Femur (tissue), 1 donor: ENCODE results near the gene ADAMTS9.

Experiments used
- DNase-seq: peaks from one replicate; pipeline ENCODE4 v3.0.0-alpha.2; 2017

Gene ADAMTS9

DNA sequence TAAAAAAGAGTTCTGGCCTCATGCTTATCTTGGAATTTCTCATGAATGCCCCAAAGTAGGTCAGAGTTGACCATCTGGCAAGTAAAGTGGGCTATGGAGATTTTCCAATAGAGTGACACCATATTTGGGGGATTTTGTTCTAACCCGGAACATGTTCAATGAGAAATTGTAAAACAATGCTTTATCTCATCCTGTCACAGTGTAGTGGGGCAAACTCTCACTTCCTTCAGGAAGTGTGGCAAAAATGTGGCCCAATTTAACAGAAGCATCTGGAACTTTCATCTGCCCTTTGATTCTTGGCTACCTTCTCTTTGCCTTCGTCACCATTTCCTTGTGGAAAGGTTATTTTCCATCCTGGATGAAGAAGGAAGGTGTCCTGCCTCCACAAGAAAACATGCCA lies 70.8 kb downstream of the ADAMTS9 start:
- DNase-seq: no peak

- DNase-seq: no peak
Observed at GRCh38 chr3:64612916-64613526, 74.8 kb downstream of the ADAMTS9 start.

DNA sequence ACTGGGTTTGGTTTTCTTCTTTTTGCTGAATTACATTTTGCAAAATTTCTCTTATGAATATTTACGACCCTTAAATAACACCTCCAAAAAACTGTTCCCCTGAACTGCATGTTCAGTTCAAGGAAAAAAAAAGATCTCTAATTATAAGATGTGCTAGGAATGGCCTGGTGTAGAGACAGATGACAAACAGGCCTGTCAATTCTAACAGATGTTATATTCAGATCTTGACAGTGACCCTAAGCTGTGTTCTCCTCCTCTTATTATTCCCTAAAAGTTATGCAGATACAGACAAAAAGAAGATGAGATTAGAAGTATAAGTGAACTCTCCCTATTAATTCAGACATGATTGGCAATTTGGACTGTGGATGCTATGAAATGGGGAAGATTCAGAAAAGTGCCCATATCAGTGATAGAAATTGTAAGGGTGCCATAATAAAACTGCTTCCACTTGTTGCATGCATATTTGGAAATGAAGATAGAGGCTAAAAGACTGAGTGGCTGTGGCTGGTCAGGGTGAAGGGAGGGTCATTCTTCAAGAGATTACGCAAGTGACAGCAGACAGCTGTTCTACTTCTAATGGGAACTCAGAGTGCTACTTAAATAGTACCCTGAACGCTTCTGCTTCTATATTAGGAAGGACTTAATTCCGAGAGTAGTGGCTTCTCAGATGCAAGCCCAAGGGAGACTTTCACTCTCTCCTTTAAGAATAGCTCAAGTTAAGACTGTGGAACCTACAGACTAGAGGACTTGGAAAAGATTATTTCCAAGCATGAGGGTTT lies 75.5 kb downstream of the ADAMTS9 start:
- no peak for DNase-seq

GRCh38 chr3:64608741-64609140 lies 79.1 kb downstream of the ADAMTS9 start:
- no peak for DNase-seq

DNA sequence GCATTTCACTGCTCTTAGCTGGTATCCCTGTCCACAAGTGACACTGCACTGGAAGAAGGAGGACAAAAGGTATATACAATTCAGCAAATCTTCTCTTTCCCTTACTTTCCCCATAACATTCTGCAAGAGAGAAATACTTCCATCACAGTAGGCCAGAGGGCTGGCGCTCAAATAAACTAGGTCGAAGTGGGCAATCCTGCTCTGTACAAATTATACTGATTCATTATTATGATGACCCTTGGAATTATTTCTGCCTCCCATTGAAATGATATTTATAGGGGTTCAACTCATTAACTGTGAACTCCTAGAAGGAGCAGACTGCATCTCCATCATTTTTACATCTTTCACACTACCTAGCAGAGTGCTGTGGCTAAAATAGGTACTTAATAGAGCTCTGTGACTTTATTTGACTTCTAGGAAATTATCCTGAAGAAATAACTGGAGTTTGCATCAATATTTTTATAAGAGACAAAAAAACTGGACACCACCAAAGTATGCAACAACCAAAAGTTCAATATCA lies 80.7 kb downstream of the ADAMTS9 start:
- DNase-seq: no peak

DNA sequence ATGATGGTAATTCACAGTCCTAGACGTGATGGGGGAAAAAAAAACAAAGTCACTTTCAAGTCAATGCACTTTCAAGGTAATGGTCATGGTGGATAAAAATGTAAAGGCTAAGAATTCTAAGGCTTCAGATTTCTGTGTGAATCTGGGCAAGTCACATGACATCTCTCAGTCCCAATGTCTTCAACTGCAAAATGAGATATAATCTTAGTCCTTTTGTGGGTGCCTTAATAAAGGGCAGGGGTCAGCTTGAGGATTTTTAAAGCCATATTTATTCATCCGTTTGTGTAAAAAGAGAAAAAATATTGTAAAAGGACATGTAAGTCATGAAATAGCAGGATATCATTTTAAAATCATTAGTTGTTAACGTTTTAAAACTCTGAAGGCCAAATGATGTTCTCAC lies 83.5 kb downstream of the ADAMTS9 start:
- no peak for DNase-seq

DNA sequence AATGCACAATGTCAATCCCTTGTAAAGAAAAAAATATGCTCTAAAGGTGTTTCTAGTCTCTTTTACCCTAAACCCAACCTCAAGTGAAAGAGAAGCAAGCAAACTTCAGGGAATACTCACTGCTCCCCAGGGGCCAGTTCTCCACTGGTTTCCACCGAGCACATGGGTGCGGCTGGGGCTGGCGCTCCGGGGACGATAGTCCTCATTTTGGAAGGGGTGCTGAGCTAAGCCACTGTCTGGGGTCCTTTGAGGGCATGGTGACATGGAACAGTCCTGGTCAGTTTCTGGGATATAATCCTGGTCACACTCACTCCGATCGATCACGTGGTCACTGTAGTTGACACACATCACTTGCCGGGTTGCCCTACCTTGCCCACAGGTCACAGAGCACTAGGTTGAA lies 86.0 kb downstream of the ADAMTS9 start:
- no peak for DNase-seq

- no peak for DNase-seq
Observed at GRCh38 chr3:64600246-64600950, 87.4 kb downstream of the ADAMTS9 start.

- DNase-seq: no peak
Observed at GRCh38 chr3:64599651-64600050, 88.1 kb downstream of the ADAMTS9 start.

DNA sequence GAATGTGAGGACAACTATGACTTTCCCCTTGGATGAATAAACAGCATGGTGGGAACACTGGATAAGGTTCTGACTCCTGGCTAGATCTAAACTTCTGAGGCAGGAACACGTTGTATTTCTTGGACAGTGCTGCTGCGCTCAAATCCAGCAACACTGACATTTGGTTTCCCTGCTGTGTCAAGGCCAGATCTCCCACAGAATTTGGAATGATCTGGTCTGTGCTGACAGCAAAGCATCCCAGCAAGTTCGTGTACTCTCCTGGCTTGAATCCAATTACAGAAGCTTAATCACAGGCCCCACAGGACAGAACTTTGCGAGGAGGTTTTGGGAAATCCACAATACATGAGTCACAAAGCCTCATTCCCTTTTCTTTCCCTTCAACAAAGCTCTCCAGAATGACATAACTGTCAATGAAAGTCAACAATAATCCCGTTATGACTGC lies 92.5 kb downstream of the ADAMTS9 start:
- DNase-seq: peak; percentile 85

DNA sequence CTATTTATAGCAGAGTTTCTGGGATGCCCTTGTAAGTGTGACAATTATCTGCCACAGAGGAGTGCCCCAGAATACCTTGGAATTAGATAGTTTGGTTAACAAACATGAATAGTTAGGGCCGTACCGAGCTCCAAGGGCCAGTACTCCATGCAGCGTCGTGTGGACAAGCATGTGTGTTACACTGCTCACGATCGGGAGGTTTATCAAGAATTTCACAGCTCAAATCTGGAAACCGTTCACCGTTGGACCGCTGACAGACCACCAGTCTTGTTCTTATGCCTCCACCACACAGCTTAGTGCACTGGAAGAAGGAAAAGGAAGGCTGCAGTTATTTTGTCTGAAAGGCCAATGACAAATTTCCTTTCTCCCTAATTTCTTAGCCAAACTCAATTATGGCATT lies 93.7 kb downstream of the ADAMTS9 start:
- DNase-seq: peak; percentile 59

DNA sequence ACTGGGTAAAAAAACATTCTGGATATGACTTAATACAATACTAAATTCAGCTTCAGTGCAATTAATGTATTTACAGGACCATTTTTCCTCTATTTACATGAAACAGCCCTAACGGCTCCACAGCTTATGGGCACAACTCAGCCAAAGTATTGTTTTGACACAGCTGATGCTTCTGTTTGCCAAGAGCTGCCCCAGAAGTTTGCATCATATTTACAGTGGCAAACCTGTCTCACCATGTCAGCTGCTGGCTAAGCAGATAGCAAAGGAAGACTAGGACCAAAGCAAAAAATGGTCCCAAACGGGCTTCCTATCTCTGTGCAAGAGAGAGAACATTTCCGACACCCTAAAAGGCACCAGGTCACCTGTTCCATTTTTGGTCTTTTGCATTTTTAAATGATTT lies 94.5 kb downstream of the ADAMTS9 start:
- DNase-seq: no peak

DNA sequence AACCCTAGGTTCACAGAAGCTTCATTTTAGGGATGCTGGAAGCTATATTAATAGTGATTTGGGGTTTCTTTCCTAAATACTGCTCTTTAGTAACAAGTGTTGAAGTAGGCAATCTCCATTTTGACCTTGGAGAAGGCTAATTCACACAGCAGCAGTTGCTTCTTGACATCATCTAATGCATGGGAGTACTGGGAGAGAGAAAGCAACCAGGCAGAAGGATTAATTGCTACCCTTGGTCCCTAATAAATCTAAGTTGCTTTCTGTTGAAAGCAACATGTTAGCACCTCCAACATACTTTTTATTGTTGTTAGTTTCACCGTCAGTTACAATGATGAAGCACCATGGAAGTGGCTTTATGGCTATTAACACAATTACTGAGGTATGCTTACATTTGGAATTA lies 96.2 kb downstream of the ADAMTS9 start:
- DNase-seq: no peak

DNA sequence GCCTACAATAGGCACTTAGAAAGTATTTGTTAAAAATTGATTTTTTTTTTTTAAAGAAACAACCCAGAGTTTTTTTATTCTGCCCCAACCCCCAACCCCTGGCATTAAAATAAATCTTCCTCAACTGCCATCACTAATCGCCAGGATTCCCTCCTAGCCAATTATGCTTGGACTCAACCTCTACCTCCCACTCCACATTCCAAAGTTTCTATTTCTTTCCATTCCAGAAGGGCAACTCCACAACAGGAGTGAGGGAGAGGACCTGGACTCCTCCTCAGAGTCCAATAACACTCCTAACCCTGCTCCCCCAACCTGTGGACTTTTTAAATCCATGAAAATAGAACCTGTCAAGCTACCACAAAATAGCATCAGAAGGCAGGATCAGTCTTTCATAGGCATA lies 99.4 kb downstream of the ADAMTS9 start:
- DNase-seq: no peak

GRCh38 chr3:64586952-64587351 lies 100.8 kb downstream of the ADAMTS9 start:
- DNase-seq: no peak

DNA sequence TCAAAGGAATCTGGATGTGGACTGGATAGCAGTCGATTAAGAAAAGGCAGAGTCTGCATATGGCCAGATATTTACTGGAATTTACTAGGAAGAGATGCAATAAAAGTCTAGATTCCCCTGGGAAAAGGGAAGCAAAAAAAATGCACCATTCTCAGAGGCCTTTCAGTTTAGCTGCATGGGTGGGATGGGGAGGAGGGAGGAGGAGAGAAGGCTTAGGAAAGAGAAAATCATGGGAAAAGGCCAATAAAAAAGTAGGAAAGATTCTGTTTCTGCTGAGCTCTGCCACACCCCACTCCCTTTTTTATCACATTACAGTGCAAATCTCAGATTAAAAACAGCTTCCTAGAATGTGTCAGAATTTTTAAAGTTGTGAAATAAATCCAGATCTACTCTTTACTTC lies 103.6 kb downstream of the ADAMTS9 start:
- DNase-seq: no peak

DNA sequence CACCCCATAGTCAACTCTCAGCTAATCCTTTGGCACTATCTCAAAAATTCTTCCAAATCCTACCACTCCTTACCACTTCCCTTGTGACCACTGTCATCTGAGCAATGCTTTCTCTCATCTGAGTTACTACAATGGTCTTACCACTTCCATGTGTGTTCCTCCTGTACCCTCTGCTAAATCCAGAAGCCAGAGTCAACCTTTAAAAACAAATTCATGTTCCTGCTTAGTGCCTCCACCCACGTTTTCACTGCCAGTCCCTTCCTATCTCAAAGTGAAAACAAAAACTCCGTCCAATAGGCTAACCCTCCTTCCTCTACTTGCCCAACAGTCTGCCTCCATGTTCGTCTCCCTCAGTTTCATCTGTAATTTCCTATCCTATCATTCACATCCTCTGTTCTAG lies 109.0 kb downstream of the ADAMTS9 start:
- no peak for DNase-seq

GRCh38 chr3:64578062-64578770 lies 109.6 kb downstream of the ADAMTS9 start:
- DNase-seq: no peak

DNA sequence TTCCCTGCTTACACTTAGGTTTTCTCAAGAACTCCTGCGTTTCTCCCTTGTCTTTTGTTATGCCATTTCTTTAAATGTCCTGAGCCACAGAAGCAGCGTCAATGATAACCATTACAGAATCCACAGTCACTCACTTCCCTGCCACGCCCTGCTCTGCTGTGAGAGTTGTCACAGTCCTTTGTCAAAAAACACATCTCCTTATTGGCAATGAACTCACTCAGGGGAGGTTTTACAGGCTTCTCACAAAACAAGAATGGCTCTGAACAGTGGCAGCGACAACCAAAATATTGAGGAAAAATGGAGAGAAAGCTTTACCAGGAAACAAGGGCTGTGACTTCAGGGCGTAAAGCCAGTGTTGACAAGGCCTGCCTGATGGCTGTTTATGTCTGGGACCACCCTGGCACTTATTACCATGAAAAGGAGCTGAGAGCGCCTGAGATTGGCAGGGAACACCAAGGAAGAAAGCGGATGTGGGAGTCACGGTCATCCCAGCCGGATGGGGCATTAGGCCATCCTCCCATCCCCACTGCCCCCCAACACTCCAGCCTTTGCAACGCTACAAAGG lies 111.5 kb downstream of the ADAMTS9 start:
- DNase-seq: no peak

DNA sequence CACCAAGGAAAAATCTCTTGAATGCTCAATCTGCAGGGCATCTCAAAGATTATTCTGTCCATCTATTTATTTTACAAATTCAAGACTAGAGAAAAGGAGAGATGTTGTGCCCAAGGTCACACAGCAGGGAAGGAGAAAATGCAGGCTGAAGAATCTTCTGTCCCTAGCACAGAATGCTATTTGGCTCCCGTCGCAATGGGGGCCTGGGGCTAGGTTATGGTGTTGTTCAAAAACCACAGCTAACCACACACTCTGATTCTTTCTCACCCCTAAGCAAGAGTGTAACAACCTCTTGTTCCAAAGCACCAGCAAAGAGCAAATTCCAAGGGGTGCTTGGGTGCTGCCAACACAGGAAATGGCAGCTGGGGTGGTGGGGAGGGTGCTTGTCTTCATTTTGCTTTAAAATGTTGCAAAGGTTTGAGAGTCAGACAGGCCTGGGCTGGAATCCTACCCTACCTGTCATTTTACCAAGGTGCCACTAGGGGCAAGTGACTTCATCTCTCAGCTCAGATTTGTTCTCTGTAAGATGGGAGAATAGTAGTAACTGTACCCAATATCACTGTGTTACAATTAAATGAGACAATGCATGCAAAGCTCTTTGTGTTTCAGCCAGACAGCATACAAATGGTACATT lies 112.5 kb downstream of the ADAMTS9 start:
- DNase-seq: no peak

DNA sequence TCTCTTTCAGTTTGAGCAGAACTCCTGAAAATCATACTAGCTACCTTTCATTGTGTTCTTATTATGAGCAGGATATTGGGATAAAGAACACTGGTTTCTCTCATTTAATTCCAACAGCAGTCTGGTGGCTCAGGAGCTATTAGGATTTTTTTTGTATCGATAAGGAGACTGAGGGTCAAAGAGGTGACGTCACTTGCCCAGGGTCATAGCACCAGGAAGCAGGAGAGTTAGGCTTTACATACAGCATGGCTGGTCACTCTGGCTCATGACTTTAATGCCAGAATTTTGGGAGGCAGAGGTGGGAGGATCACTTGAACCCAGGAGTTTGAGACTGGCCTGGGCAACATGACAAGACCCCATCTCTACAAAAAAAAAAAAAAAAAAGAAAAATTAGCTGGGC lies 113.6 kb downstream of the ADAMTS9 start:
- no peak for DNase-seq

- no peak for DNase-seq
Observed at GRCh38 chr3:64571982-64572381, 115.8 kb downstream of the ADAMTS9 start.
